ENCODE data around the gene TFDP1.
A peak's percentile ranks its signal among the peaks of the same experiment; 100 is the strongest.

TFDP1 gene, protein sequence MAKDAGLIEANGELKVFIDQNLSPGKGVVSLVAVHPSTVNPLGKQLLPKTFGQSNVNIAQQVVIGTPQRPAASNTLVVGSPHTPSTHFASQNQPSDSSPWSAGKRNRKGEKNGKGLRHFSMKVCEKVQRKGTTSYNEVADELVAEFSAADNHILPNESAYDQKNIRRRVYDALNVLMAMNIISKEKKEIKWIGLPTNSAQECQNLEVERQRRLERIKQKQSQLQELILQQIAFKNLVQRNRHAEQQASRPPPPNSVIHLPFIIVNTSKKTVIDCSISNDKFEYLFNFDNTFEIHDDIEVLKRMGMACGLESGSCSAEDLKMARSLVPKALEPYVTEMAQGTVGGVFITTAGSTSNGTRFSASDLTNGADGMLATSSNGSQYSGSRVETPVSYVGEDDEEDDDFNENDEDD

DNA sequence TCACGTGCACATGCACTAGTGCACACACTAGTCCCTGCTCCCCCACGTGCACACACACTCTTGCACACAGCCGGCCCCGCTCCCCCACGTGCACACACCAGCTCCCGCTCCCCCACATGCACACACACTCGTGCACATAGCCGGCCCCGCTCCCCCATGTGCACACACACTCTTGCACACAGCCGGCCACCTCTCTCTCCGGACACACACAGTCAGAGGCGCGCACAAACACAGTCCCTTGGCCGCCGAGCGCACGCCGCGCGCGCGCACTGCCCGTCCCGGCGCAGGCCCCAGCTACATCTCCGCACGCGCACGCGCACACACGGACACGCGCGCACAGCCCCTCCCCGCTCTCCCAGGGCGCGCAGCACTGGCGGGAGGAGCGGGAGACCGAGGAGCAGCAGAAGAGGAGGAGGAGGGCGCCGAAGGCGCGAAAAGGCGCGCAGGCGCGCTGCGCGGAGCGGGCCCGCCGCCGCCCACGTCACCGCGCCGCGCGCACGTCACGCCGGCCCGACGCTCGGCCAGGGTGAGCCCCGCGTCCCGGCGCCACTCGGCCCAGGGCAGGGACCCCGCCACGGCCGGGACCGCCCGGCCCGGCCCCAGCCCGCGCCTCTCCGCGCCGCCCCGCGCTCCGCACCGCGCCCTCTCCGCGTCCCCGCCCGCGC, at the start of gene TFDP1:
Gene TFDP1 (plus strand): TSS at position 549 of the 665 bp plus-strand sequence. CDS start 1,085 bp downstream, outside the sequence.
- DNase-seq (ENCODE audit: low read depth in 2 of 2): peak; percentile 72 to 84

DNA sequence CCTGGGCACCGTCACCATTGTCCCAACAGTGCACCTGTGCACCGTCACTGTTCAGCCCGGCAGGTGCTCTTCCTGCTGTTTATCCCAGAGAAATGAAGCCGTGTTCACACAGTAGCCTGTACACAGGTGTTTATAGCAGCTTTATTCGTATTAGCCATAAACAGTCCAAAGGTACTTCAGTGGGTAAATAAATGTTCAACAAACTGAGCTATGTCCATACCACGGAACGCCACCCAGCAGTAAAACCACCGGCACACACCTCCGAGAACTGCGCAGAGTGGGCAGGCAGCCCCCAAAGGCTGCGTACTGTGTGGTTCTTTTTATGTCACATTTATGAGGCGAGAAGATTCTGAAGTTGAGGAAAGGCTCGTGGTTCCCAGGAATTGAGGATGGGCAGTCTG, 49.2 kb upstream of the TFDP1 start:
- DNase-seq (ENCODE audit: low read depth in 2 of 2): no peak

DNA sequence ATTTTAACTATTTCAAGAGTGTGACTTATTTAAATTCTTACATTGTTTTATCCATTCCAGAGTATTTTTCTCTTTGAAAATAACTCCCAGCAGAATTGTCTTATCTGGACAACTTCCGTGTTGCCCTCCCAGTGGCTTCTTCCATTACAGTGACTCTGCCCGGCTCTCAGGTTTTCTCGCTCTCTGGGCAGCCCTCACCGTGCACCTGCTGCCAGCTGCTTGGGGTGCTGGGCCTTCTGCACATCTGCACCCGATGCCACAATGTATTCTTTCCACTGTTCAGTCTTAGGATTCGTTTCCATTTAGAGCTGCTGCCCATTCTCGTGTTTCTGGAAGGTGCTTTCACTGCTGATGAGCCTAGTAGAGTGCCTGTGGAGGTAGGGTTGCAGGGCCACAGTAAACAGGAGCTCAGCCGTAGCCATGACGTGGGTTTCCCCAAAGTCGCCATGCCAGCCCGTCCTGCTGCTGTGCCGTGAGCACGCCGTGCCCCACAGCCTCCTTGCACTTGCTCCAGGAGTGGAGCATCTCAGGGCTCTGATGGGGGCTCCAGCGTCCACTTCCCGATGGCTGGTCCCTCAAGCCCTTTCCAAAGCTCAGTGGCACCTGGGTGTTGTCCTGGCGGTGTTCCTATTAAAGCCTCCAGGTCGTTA, 48.0 kb upstream of the TFDP1 start:
- DNase-seq (ENCODE audit: low read depth in 2 of 2): no peak

DNA sequence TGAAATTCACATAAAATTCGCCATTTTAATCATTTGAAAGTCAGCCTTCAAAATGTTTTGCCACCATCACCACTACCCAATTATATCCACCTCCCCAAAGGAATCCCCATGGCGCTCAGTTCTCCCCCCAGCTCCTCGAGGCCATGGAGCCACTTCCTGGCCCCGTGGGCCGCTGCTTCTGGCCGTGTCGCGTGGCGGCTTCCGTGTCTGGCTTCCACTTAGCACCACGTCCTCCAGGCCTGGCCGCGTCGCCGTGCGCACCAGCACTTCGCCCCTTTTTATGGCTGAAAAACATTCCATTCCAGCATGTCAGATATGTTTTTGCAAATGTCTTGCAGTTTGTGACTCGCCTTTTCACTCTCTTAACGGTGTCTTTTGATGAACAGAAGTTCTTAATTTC, 47.3 kb upstream of the TFDP1 start:
- DNase-seq (ENCODE audit: low read depth in 2 of 2): no peak

DNA sequence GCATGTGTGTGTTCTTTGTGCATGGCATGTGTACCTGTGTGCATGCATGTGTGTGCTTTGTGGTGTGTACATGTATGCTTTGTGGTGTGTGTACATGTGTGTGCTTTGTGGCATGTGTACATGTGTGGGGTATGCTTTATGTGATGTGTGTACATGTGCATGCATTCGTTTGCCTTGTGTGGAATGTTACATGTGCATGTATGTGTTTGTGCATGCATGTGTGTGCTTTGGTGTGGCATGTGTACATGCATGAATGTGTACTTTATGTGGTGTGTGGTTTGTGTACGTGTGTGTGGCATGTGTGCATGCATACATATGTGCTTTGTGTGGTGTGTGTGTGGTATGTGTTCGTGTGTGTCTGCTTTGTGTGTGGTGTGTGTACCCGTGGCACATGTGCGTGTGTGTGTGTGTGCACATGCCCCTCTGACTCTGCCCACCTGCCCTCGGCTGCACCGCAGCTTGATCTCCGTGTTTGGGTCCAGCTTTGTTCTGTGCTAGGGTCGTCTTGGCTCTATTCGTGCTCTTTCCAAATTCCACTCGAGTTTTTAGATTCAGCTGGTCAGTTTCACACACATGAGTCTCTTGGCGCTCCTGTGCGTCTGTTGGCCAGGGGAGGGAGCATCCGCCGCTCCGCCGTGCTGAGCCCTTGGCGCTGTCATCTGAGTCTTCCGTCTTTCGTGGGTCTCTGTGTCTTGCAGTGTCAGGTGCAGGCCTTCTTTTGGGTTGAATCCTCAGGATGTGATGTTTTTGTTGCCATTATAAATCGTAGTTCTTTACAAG, 46.5 kb upstream of the TFDP1 start:
- no peak for DNase-seq (ENCODE audit: low read depth in 2 of 2)

DNA sequence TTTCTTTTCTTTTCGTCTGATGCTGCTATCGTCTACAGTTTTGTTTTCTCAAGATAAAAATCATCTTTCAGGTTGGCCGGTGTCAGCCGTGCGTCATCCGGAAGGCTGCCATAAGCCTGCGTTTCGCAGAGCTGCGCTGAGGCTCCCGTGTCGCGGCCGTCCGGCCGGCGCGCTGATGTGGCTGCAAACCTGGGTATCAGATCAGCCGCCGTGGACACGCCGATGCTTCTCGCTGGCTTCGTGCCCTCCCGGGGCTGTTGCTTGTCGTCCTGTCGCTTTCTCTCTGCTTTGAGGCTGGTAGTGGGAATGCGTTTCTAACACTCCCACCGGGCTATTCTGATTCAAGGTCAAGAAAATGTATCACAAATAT, 45.9 kb upstream of the TFDP1 start:
- no peak for DNase-seq (ENCODE audit: low read depth in 2 of 2)

DNA sequence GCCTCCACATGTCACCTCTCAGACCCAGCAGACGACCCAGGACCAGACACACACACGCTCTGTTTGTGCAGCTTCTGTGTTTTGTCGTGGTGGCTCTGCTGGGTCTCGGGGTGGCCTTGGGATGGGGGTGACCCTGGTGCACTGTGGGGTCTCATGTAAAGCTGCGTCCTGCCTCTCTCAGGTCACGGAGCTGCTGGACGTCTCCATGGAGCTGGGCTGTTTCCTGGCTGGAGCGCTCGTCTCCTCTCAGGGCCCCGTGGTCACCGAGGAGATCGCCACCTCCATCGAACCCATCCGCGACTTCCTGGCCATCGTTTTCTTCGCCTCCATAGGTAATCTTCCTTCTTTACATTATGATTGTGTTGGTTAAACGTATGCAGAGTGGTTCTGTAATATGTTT, 45.4 kb upstream of the TFDP1 start:
- no peak for DNase-seq (ENCODE audit: low read depth in 2 of 2)

DNA sequence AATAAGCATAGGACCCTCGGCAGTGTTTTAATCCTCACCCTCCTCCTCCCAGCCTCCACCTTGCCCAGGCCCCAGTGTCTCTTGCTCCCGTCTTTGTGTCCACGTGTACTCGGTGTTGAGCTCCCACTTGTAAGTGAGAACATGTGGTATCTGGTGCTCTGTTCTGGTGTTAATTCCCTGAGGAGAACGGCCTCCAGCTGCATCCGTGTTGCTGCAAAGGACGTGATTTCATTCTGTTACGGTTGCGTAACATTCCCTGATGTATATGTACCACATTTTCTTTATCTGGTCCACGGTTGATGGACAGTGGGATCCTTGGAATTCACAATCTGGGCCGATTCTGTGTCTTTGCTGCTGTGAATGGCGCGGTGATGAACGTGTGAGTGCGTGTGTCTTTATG, 44.7 kb upstream of the TFDP1 start:
- DNase-seq (ENCODE audit: low read depth in 2 of 2): no peak

DNA sequence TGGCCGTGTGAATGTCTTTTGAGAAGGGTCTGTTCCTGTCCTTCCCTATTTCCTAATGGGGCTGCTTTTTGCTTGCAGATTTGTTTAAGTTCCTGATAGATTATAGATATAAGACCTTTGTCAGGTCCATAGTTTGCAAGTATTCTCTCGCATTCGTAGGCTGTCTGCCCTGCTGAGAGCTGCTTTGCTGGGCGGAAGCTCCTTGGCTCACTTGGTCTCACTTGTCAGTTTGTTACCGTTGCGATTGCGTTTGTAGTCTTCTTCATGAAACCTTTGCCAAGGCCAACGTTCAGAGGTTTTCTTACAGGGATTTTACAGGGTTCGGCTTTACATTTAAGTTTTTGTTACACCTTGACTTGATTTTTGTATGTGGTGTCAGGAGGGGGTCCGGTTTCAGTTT, 44.0 kb upstream of the TFDP1 start:
- DNase-seq (ENCODE audit: low read depth in 2 of 2): no peak

DNA sequence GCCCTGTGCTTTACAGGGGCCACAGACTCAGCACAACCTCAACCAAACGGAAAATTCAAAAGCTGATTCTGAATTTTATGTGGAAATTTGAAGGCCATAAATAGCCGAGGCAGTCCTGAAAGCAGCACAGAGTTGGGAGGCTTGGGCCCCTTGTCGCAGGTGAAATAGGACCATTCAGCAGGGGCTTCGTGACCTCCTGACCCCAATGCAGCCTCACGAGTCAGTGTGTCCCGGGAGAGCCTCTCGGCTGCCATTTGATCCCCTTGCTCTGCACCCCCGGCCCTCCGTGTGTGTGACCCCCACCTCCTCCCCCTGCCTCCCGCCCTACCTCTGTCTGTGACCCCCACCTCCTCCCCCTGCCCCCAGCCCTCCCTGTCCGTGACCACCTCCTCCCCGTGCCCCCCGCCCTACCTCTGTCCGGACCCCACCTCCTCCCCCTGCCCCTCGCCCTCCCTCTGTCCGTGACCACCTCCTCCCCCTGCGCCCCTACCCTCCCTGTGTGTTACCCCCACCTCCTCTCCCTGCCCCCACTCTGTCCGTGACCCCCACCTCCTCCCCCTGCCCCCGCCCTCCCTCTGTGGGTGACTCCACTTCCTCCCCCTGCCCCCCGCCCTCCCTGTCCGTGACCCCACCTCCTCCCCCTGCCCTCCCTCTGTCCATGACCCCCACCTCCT, 41.7 kb upstream of the TFDP1 start:
- DNase-seq (ENCODE audit: low read depth in 2 of 2): no peak

DNA sequence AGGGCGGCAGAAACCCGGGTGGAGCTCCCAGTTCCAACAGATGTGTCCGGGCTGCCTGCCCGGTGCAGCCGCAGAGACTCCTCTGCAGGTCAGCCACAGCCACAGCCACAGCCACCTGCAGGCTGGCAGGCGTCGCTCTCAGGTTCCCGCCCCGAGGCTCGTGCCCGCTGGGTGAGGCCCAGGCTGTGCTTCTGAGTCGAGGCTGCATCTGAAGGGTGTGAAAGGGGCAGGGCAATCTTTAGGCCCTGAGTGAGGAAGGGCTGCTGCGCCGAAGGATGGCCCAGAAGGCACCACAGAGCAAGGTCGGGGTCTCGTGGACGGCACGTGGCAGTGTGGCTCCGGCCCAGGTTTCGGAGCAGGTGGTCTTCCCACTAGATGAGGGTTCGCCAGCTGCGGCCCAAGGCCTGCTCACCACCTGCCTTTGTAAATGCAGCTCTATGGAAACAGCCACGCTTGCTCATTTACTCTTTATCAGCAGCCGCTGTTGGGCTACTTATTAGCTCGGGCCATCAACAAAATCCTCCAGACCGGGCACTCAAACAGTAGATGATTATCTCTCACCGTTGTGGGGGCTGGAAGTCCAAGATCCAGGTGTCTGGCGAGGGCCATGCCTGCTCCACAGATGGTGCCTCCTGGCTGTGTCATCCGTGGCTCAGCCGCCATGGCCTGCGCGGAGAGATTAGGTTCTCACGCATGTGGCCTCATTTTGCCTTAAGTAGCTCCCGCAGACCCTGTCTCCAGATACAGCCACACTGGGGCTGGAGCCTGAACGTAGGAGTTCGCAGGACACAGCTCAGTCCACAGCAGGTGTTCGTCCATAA, 40.3 kb upstream of the TFDP1 start:
- no peak for DNase-seq (ENCODE audit: low read depth in 2 of 2)

DNA sequence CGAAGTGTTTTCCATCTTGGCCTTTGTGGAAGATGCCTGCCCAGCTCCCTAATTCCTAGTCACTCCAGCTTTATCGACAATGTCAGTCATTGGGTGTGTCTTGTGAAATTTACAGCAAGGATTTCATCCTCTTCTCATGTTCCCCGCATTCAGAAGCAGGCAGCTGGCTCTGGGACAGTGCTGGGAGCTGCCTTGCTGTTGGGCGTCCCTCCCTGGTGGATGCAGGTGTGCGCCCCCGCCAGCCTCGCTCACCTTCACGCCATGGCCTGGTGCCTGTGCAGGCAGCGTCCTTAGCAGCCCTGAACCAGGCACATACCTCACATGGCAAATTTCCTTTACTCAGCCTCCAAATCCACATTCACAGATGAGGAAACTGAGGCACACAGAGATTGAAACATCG, 39.7 kb upstream of the TFDP1 start:
- no peak for DNase-seq (ENCODE audit: low read depth in 2 of 2)

DNA sequence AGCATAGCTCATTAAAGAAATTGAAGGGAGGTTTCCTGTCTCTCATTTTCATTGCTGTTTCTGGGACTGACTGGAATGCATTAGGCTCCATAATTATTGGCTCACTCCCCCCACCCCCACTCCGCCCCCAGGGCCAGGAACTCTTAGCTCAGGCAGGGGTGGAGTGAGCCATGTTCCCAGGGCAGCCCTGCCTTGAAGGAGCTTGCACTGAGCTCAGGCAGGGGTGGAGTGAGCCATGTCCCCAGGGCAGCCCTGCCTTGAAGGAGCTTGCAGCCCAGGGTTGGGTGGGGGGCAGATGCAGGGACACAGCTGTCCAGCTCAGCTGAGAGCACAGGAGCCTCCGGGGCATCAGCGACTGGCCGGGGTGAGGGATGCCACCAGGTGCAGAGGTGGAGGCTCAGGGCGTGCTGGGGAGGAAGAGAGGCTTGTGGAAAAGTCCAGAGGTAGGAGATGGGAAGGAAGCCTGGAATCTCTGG, 39.1 kb upstream of the TFDP1 start:
- DNase-seq (ENCODE audit: low read depth in 2 of 2): no peak

DNA sequence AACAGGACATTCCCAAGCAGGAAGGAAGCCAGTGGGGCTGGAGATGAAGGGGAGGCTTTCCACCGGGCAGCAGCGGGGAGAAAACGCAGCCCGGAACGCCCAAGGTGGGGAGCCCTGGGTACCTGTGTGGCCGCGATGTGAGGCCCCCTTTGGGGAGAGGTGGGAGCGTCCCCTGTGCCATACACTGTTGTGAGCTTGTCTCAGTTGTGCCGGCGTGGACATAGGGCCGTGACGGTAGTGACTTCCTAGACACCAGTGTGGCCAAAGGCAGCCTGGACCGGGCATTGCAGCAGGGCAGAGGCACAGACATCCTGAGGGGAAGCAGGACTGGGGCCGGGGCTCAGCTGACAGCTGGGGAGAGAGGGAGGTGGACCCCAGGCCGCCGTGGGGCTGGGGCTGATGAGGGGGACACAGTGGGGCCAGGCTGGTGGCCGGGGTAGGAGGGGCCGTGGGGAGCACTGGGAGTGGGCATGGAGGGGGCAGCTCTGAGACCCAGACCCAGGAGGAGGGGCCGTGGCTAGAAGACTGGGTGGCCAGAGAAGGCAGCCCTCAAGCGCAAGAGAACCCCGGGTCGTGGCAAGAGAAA, 38.5 kb upstream of the TFDP1 start:
- no peak for DNase-seq (ENCODE audit: low read depth in 2 of 2)

DNA sequence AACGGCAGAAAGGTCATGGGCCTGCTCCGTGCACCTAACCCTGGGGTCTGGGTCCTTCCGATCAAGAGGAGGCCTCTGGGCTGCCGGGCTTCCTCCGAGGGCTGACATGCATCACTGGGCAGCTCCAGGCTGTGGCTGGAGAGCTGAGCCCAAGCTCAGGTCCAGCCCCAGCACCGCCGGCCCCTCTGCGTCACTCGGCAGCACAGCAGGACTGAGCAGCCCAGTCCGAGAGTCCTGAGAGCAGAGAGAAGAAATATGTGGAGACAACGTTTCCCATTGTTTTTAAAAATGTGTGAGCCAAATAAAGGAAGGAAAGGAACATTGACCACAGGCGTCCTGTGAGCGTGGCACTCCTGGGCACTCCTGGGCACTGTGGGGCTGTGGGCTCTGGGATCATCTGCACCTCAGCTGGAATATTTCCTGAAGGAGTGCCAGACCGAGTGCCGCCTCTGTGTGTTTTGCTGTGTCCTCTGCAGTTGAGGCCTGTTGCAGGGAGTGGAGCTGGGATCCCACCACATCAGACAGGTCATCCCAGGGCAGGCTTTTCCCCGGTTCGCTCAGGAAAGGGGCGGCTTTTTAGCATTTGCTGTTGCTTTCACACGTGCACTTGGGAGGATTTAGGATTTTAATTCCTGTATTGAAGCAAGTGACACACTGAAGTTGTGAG, 37.8 kb upstream of the TFDP1 start:
- DNase-seq (ENCODE audit: low read depth in 2 of 2): no peak

DNA sequence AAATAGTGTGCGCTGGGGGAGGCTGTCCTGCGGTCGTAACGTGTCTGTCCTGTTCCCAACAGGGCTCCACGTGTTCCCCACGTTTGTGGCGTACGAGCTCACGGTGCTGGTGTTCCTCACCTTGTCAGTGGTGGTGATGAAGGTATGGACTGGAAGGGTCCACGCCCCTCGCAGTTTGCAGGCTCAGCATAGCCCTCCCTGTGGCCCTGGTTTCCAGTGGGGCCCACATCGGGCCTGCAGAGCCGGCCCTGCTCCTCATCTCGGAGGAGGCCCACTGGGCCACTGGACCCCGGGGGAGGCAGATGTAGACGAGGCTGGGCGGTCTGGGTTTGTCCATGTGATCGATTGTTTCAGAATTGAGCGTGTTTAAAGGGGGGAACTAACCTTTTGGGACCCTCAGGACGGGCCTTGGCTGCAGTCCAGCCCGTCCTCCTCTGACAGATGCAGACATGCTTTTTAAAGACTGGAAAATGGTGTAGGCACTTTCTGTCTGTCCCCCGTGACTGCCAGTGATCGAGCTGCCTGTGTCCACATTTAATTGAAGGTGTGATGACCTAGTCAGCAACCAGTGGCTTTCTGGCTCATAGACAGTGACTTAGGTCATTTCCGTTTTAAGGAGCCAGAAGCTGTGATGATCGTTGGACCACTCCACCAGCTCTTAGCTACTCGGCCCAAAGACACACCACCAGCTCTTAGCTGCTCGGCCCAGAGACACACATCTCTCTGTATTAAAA, 37.1 kb upstream of the TFDP1 start:
- DNase-seq (ENCODE audit: low read depth in 2 of 2): no peak

DNA sequence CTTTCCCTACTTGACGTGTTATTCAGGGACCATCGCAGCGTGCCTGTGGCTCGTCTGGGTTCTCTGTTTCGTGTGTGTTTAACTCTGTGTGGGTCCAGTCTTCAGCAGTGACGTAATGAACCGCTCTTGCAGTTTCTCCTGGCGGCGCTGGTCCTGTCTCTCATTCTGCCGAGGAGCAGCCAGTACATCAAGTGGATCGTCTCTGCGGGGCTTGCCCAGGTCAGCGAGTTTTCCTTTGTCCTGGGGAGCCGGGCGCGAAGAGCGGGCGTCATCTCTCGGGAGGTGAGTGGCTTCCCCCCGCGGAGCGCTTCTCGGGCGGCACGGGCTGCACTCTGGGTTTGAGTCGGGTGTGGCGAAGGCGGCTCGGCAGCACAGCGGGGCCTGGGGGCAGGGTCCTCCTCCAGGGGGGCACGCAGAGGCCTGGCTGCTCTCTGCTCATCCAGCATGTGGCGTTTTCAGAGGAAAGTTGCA, 36.3 kb upstream of the TFDP1 start:
- DNase-seq (ENCODE audit: low read depth in 2 of 2): no peak

DNA sequence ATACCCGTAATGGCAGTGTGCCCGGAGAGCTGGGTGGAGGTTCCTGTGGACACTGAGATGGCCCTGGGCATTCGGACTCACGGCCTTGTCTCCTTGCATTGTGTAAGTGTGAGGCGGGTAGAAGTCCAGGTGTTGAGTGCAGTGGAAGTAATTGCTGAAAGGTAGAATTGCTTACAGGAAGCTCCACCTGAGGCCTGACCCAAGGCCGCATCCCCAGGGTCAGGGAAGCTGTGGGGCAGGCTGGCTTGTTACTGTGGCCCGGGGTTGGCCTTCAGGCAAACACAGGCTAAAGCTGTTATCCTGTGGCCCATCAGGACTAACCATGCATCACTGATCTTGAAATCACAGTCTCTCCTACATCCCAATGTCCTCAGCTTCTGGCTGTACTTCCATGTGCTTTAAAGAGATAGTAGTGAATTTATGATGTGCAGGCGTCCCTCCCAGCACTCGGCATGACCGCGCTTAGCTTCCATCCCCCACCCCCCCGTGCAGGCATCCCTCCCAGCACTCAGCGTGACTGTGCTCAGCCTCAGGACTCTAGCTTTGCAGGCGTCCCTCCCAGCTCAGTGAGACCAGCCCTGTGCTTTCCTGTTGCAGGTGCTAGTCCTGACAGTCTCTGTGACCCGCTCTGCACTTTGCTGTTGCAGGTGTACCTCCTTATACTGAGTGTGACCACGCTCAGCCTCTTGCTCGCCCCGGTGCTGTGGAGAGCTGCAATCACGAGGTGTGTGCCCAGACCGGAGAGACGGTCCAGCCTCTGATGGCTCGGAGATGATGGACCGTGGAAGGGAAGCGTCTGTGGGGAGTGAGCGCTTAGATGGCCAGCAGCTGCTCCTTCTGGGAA, 35.6 kb upstream of the TFDP1 start:
- no peak for DNase-seq (ENCODE audit: low read depth in 2 of 2)
